Stomach smooth muscle (tissue), 2 donors: ENCODE measurements around the gene ASNSD1.

Source experiments
- H3K27ac ChIP-seq: one replicate; pipeline ENCODE4 v1.7.0; 2013; ENCODE audit warnings: mild to moderate bottlenecking, low read length, inconsistent platforms
- H3K27me3 ChIP-seq, 2 donors: one replicate each; pipeline ENCODE4 v1.7.0; 2013; ENCODE audit warnings: low read length in 2 of 2; ENCODE audit not compliant: insufficient read depth in 2 of 2, control insufficient read depth in 1 of 2
- H3K36me3 ChIP-seq, 2 donors: one replicate each; pipeline ENCODE4 v1.7.0; 2013; ENCODE audit warnings: low read length in 2 of 2; ENCODE audit not compliant: control insufficient read depth in 2 of 2, insufficient read depth in 2 of 2
- H3K4me1 ChIP-seq: one replicate; pipeline ENCODE4 v1.7.0; 2013; ENCODE audit warnings: low read length; ENCODE audit not compliant: control insufficient read depth, insufficient read depth
- H3K4me3 ChIP-seq, 2 donors: one replicate each; pipeline ENCODE4 v1.7.0; 2013; ENCODE audit warnings: low read length in 2 of 2
- H3K9ac ChIP-seq, 2 donors: one replicate each; pipeline ENCODE4 v1.7.0; 2013; ENCODE audit warnings: low read length in 2 of 2, mild to moderate bottlenecking in 1 of 2
- H3K9me3 ChIP-seq, 2 donors: one replicate each; pipeline ENCODE4 v1.7.0; 2013; ENCODE audit warnings: low read length in 2 of 2; ENCODE audit not compliant: control insufficient read depth in 2 of 2
- donor health status: healthy.
- donor health status: Pancreatic carcinoma.

The ASNSD1 gene

GRCh38 chr2:189669913-189670312, 8.7 kb downstream of the ASNSD1 start:
- Histone ChIP-seq H3K27me3 (no peaks in the 10 kb centered on the region), H3K9me3 (no peaks in the 10 kb centered on the region), H3K27ac (no peak overlapping the region), H3K9ac (no peak overlapping the region), H3K36me3 (peaks cover 20 to 29% of the 10 kb centered on the region in 2 donors), H3K4me3 (no peak overlapping the region), H3K4me1 (peaks cover 8% of the 10 kb centered on the region)

GRCh38 chr2:189673661-189674373, 12.6 kb downstream of the ASNSD1 start:
- Histone ChIP-seq H3K9me3 (no peaks in the 10 kb centered on the region), H3K4me1 (peaks cover 10% of the 10 kb centered on the region), H3K36me3 (peaks cover 6 to 14% of the 10 kb centered on the region in 2 donors), H3K4me3 (peak overlapping the region; percentile 94 to 98), H3K27ac (peak overlapping the region; percentile 98), H3K27me3 (no peaks in the 10 kb centered on the region), H3K9ac (peak overlapping the region; percentile 100)

DNA sequence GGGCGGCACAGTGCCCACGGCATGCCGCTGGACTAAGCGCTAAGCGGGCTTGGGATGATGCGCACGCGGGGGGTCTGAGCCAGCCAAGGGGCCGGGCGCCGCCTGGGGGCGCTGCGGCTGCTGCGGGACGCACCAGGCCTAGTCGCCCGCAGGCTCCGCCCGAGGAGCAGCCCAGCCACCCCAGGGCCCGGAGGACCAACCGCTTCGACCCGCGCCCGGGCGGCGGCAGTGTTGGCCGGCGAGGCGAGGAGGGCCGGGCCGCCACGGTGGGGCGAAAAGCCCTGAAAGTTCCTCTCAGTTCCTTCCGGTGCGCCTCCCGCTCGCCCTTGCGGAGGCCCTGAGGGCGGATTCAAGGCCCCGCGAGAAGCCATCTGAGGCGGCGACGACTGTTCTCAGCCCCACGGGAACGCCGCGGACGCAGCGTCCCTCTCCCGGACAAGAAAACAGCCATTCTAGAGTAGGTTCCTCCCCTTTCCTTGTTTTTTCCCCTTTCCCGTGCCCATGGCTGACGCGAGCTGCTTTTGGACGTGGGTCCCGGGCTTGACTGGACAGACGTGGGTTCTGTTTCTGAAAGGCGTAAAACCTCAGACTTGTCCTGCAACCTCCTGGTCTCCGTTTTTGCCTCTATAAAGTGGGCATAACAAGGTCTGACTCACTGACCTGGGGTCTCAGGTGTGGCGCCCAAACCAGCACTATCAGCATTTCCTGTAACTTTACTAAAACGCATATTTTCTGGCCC, 13.3 kb downstream of the ASNSD1 start, which contains the start of gene ANKAR:
Gene ANKAR, plus strand, starts transcription at position 297 of the 739 bp plus-strand sequence. CDS start 1,821 bp downstream, outside the sequence.
- Histone ChIP-seq H3K27me3 (no peaks in the 10 kb centered on the region), H3K4me3 (peak within 1 kb of the TSS; percentile 94 to 98), H3K9ac (peak within 1 kb of the TSS; percentile 100), H3K36me3 (peaks cover 6 to 10% of the 10 kb centered on the region in 2 donors), H3K9me3 (no peaks in the 10 kb centered on the region), H3K27ac (peak within 1 kb of the TSS; percentile 98), H3K4me1 (peaks cover 10% of the 10 kb centered on the region)

GRCh38 chr2:189676471-189676870, 15.2 kb downstream of the ASNSD1 start:
- Histone ChIP-seq H3K9me3 (no peaks in the 10 kb centered on the region), H3K4me3 (no peak overlapping the region), H3K9ac (no peak overlapping the region), H3K27ac (no peak overlapping the region), H3K36me3 (peaks cover 2 to 9% of the 10 kb centered on the region in 2 donors), H3K4me1 (peaks cover 10% of the 10 kb centered on the region), H3K27me3 (no peaks in the 10 kb centered on the region)

DNA sequence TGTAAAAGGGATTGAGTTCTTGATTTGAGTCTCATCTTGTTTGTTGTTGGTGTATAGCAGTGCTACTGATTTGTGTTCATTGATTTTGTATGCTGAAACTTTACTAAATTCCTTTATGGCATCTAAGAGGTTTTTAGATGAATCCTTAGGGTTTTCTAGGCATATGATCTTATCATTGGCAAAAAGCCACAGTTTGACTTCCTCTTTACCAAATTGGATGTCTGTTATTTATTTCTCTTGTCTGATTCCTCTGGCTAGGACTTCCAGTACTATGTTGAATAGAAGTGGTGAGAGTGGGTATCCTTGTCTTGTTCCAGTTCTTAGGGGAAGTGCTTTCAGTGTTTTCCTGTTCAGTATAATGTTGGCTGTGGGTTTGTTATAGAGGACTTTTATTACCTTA, 18.0 kb downstream of the ASNSD1 start:
- H3K4me3 ChIP-seq = no peak overlapping the region
- H3K9me3 ChIP-seq = no peaks in the 10 kb centered on the region
- no peak overlapping the region for H3K9ac ChIP-seq
- H3K4me1 ChIP-seq = peaks cover 3% of the 10 kb centered on the region
- peaks cover 0 to 2% of the 10 kb centered on the region in 2 donors for H3K36me3 ChIP-seq
- H3K27ac ChIP-seq = no peak overlapping the region
- no peaks in the 10 kb centered on the region for H3K27me3 ChIP-seq

GRCh38 chr2:189681203-189681602, 19.9 kb downstream of the ASNSD1 start:
- Histone ChIP-seq H3K4me3 (no peak overlapping the region), H3K9ac (no peak overlapping the region), H3K27me3 (no peaks in the 10 kb centered on the region), H3K27ac (no peak overlapping the region), H3K36me3 (peaks cover 0 to 2% of the 10 kb centered on the region in 2 donors), H3K4me1 (no peaks in the 10 kb centered on the region), H3K9me3 (no peaks in the 10 kb centered on the region)

GRCh38 chr2:189681903-189682302, 20.6 kb downstream of the ASNSD1 start:
- H3K9me3 ChIP-seq = no peaks in the 10 kb centered on the region
- no peak overlapping the region for H3K4me3 ChIP-seq
- no peak overlapping the region for H3K27ac ChIP-seq
- no peak overlapping the region for H3K9ac ChIP-seq
- no peaks in the 10 kb centered on the region for H3K27me3 ChIP-seq
- no peaks in the 10 kb centered on the region for H3K4me1 ChIP-seq
- H3K36me3 ChIP-seq = peaks cover 0 to 2% of the 10 kb centered on the region in 2 donors

DNA sequence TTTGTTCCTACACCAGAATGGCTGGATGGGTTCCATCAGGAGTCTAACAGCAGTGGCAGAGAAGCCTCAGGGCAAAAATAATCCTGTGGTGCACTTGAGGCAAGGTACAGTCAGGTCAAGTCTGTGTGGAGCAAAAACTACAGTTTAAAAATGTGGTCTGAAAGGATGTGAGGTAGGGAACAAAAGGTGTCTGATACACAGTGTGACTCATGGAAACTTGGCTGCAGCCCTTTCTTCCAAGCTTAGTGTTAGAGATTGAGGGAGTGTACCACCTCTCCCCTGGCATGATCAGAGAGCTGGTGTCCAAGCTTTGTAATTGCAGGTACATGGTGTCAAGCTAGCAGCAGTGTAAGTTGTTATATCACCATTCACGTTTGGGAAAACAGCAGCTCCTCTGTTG, 22.1 kb downstream of the ASNSD1 start:
- Histone ChIP-seq H3K9me3 (no peaks in the 10 kb centered on the region), H3K4me1 (no peaks in the 10 kb centered on the region), H3K27ac (no peak overlapping the region), H3K36me3 (peaks cover 0 to 2% of the 10 kb centered on the region in 2 donors), H3K9ac (no peak overlapping the region), H3K27me3 (no peaks in the 10 kb centered on the region), H3K4me3 (no peak overlapping the region)

- Histone ChIP-seq H3K27ac (no peak overlapping the region), H3K36me3 (peaks cover 0 to 2% of the 10 kb centered on the region in 2 donors), H3K27me3 (no peaks in the 10 kb centered on the region), H3K4me1 (no peaks in the 10 kb centered on the region), H3K9ac (no peak overlapping the region), H3K4me3 (no peak overlapping the region), H3K9me3 (no peaks in the 10 kb centered on the region)
Observed at GRCh38 chr2:189684811-189685210, 23.6 kb downstream of the ASNSD1 start.

GRCh38 chr2:189685540-189686229, 24.4 kb downstream of the ASNSD1 start:
- H3K27ac ChIP-seq = no peak overlapping the region
- no peaks in the 10 kb centered on the region for H3K27me3 ChIP-seq
- H3K9ac ChIP-seq = no peak overlapping the region
- H3K36me3 ChIP-seq = peaks cover 2 to 4% of the 10 kb centered on the region in 2 donors
- no peak overlapping the region for H3K4me3 ChIP-seq
- H3K4me1 ChIP-seq = no peaks in the 10 kb centered on the region
- H3K9me3 ChIP-seq = no peaks in the 10 kb centered on the region
